Measurements from ENCODE around the gene PLEKHG4.

GRCh38 chr16:67233596-67233995 lies 45.7 kb upstream of the PLEKHG4 start:
- TF ChIP-seq CTCF (conservative IDR thresholded peaks at IDR 0.05 in 1 of 2, IDR thresholded peaks at IDR 0.05 in 1 of 2; ENCODE audit: low read depth in 1 of 2, low read length in 2 of 2): no peak
- TF ChIP-seq EZH2 (IDR thresholded peaks at IDR 0.05; ENCODE audit: low read length, missing control alignments): no peak
